Endodermal cell (in vitro differentiated cells): ENCODE data around the gene UBE2G2. TPM values are rescaled to one million over a fixed set of nuclear protein-coding genes. Genes with fewer than 3 reads are reported as not detected.
A peak's percentile ranks its signal among the peaks of the same experiment; 100 is the strongest.

ENCODE experiments used
- DNase-seq: peaks from one replicate; pipeline ENCODE4 v3.0.0-alpha.2; 2017
- H3K27ac ChIP-seq: 2 replicates; pipeline ENCODE4 v1.5.1; 2013; ENCODE audit warnings: mild to moderate bottlenecking, low read depth, low read length, moderate library complexity
- H3K27me3 ChIP-seq: 2 replicates; pipeline ENCODE4 v1.6.1; 2013; ENCODE audit warnings: mild to moderate bottlenecking, low read length, moderate library complexity; ENCODE audit not compliant: insufficient read depth, control insufficient read depth, poor library complexity, severe bottlenecking
- H3K36me3 ChIP-seq: 2 replicates; pipeline ENCODE4 v1.7.0; 2013; ENCODE audit warnings: mild to moderate bottlenecking, low read length, moderate library complexity; ENCODE audit not compliant: control insufficient read depth, insufficient read depth
- H3K4me1 ChIP-seq: one replicate; pipeline ENCODE4 v1.7.0; 2013; ENCODE audit warnings: low read length; ENCODE audit not compliant: control insufficient read depth, insufficient read depth
- H3K4me3 ChIP-seq: 2 replicates; pipeline ENCODE4 v1.5.1; 2013; ENCODE audit warnings: mild to moderate bottlenecking, low read length, moderate library complexity
- H3K9ac ChIP-seq: 2 replicates; pipeline ENCODE4 v1.6.1; 2013; ENCODE audit warnings: mild to moderate bottlenecking, low read length, moderate library complexity; ENCODE audit not compliant: poor library complexity, severe bottlenecking; ENCODE audit errors: extremely low read depth
- H3K9me3 ChIP-seq: 2 replicates; pipeline ENCODE4 v1.6.1; 2013; ENCODE audit warnings: mild to moderate bottlenecking, low read length, moderate library complexity; ENCODE audit not compliant: control insufficient read depth
- H3K27ac Mint-ChIP-seq: 2 replicates; pipeline ENCODE4 v1.8.0; 2020; ENCODE audit warnings: mixed read lengths
- H3K27me3 Mint-ChIP-seq: 2 replicates; pipeline ENCODE4 v1.8.0; 2021; ENCODE audit warnings: mild to moderate bottlenecking, mixed read lengths; ENCODE audit not compliant: insufficient read depth
- H3K36me3 Mint-ChIP-seq: 2 replicates; pipeline ENCODE4 v1.8.0; 2020; ENCODE audit warnings: low read depth, mixed read lengths
- H3K4me1 Mint-ChIP-seq: 2 replicates; pipeline ENCODE4 v1.8.0; 2020; ENCODE audit warnings: mixed read lengths
- H3K4me3 Mint-ChIP-seq: 2 replicates; pipeline ENCODE4 v1.8.0; 2020; ENCODE audit warnings: mild to moderate bottlenecking, moderate library complexity, mixed read lengths
- H3K9me3 Mint-ChIP-seq: 2 replicates; pipeline ENCODE4 v1.8.0; 2020; ENCODE audit warnings: mild to moderate bottlenecking, mixed read lengths
- WGBS, 2 experiments: methylation state at CpG; one replicate each; pipeline versions ENCODE4 v1.1.5 to v1.1.7; 2013; ENCODE audit warnings: missing lambda C conversion rate in 2 of 2, mixed read lengths in 1 of 2; ENCODE audit not compliant: insufficient coverage in 1 of 2, insufficient read length in 1 of 2; 5-methylcytosine and 5-hydroxymethylcytosine counted together
- total RNA-seq, 2 donors: library from RNA; stranded (reverse); fragmentation: NEBNext Ultra II Directional in 1 of 2; extraction: Animal tissue kit (Norgen Biotek cat#: 25700) in 1 of 2; gene quantifications; 2 replicates in 1 of 2; 3 replicates in 1 of 2; pipeline ENCODE4 v1.2.1, GENCODE V29; 2021
- TF ChIP-seq, protein P1 (sequence below): fragments of 200-600 bp; sonication (generic); conservative IDR thresholded peaks from 2 replicates; pipeline ENCODE4 v1.5.0; 2021; ENCODE audit warnings: antibody characterized with exemption, mild to moderate bottlenecking

UBE2G2 gene
- total RNA-seq, 2 donors from 2014 or later, result 84.0 to 84.8 TPM

DNA sequence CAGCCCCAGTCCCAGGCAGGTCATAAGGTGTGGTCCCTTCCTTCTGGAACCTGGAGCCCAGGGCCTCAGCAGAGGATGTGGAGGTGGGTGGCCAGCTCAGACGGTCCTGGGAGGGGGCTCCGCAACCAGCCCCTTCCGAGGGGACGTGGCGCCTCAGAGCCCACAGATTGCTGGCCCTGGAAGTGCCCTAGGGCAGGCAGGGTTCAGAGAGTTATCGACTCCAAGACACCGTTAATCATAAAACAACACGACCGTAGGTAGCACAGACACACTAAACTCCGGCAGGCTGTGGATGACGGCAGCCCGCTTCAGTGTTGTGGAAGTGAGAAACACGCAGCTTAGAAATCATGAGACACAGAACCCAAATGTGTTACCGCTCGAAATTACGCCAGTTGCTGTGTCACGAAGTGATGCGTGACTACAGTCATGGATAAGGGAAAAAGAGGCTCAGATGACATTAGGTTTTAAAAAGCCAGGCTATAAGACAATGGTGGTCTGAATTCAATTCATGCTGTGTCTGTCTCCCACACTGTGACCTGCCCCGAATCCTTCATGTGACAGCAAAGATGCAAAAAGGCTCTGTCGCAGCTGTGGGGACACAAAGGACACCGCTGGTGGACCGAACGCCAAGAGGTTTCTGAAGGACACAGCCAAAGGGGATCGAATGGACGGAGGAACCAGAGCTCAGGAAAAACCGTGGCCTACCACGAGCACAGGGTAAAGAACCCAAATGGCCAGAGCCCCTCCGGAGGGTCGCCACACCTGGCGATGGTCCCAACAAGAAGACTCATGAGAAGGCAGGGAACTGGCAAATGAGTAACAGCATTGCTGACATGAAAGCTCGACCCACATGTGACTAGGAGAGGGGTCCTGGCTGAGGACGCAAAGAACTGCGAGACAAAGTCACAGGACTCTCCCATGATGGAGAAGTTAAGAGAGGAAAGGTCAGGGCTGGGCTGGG lies 17.9 kb upstream of the UBE2G2 start:
- no peak overlapping the region for H3K9ac ChIP-seq
- Mint-ChIP-seq H3K4me3 (peak overlapping the region; percentile 59), H3K27me3 (peaks cover 30% of the 10 kb centered on the region), H3K9me3 (peaks cover 55% of the 10 kb centered on the region), H3K27ac (no peak overlapping the region), H3K4me1 (peaks cover 6% of the 10 kb centered on the region), H3K36me3 (peaks cover 7% of the 10 kb centered on the region)
- no peaks in the 10 kb centered on the region for H3K27me3 ChIP-seq
- H3K9me3 ChIP-seq, result peaks cover 39% of the 10 kb centered on the region
- no peak overlapping the region for H3K27ac ChIP-seq
- WGBS, 2 experiments, result 95 to 96% methylated on average over 30 to 33 of the region's 33 CpGs
- peak overlapping the region; percentile 69 for H3K4me3 ChIP-seq
- TF ChIP-seq, protein P1, sequence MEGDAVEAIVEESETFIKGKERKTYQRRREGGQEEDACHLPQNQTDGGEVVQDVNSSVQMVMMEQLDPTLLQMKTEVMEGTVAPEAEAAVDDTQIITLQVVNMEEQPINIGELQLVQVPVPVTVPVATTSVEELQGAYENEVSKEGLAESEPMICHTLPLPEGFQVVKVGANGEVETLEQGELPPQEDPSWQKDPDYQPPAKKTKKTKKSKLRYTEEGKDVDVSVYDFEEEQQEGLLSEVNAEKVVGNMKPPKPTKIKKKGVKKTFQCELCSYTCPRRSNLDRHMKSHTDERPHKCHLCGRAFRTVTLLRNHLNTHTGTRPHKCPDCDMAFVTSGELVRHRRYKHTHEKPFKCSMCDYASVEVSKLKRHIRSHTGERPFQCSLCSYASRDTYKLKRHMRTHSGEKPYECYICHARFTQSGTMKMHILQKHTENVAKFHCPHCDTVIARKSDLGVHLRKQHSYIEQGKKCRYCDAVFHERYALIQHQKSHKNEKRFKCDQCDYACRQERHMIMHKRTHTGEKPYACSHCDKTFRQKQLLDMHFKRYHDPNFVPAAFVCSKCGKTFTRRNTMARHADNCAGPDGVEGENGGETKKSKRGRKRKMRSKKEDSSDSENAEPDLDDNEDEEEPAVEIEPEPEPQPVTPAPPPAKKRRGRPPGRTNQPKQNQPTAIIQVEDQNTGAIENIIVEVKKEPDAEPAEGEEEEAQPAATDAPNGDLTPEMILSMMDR, result no peak
- DNase-seq, result no peak
- no peaks in the 10 kb centered on the region for H3K4me1 ChIP-seq
- H3K36me3 ChIP-seq, result no peaks in the 10 kb centered on the region

DNA sequence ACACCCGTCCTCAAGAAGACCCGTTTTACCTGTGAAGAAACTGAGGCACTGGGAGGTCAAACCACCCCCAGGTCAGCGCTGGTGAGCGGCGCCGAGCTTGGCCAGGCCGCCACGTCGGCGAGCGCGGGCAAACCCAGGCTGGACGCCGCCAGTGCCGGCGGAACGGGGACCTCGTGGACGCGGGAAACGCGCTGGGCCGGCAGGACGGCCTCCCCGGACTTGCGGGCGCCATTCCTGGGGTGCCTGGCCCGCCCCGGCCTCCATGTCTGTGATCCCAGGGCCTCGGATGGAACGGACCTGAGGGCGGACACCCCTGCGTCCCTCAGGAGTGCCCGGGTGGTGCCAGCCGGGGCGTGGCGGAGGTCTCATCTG lies 17.0 kb upstream of the UBE2G2 start:
- Histone ChIP-seq H3K9ac (peak overlapping the region; percentile 55), H3K27ac (no peak overlapping the region), H3K4me3 (peak overlapping the region; percentile 69), H3K27me3 (no peaks in the 10 kb centered on the region), H3K9me3 (peaks cover 36% of the 10 kb centered on the region), H3K36me3 (no peaks in the 10 kb centered on the region), H3K4me1 (no peaks in the 10 kb centered on the region)
- H3K9me3 Mint-ChIP-seq, result peaks cover 47% of the 10 kb centered on the region
- peaks cover 28% of the 10 kb centered on the region for H3K27me3 Mint-ChIP-seq
- H3K4me3 Mint-ChIP-seq, result peak overlapping the region; percentile 59
- 84 to 93% methylated on average over 23 to 37 of the region's 37 CpGs for WGBS, 2 experiments
- H3K36me3 Mint-ChIP-seq, result peaks cover 7% of the 10 kb centered on the region
- TF ChIP-seq, protein P1, result no peak
- DNase-seq, result no peak
- H3K27ac Mint-ChIP-seq, result no peak overlapping the region
- peaks cover 6% of the 10 kb centered on the region for H3K4me1 Mint-ChIP-seq

DNA sequence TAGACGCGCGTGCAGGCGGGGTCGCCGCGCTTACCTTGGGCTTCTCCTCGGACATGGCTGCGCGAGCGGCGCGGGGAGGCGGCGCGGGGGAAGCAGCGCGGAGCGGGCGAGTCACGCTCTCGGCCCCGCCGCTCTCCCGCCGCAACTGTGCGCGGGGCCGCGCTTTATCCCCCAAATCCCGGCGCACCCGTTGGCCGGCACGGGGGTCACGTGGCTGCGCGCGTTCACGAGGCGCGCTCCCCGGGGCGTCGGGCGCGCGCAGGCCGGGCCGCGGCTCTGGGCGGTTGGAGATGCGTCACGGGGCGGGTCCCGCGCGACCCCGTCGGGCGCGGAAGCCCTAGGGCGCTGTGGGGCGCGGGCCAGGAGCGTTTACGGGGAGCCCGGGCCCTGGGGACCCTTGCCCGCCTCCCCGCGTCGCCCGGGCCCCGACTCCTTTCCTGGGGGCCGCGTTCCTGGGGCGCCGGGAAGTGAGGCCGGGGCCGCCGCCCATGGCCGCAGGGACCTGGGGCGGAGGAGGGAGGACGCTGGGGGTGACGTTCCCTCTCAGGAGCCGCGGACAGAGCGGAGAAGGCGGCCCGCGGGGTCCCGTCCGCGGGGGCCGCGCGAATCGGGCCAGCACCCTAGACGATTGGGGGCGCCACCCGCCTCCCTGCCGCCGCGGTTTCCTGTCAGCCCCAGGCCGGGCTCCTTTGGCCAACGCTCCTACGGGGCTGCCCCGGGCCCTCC lies 16.5 kb upstream of the UBE2G2 start, which contains the start of gene SUMO3:
Gene SUMO3, minus strand, starts transcription at position 149 of the 726 bp plus-strand sequence. Its CDS starts 94 bp downstream, at position 55.
- Mint-ChIP-seq H3K36me3 (peaks cover 9% of the 10 kb centered on the region), H3K27me3 (peaks cover 24% of the 10 kb centered on the region), H3K9me3 (peaks cover 41% of the 10 kb centered on the region), H3K27ac (no peak within 1 kb of the TSS), H3K4me1 (peaks cover 10% of the 10 kb centered on the region), H3K4me3 (peak within 1 kb of the TSS; percentile 59)
- TF ChIP-seq, protein P1, result no peak
- H3K9ac ChIP-seq, result peak within 1 kb of the TSS; percentile 70
- peak within 1 kb of the TSS; percentile 76 for H3K27ac ChIP-seq
- no peaks in the 10 kb centered on the region for H3K27me3 ChIP-seq
- DNase-seq, result peak; percentile 91
- WGBS, 2 experiments, result 3 to 5% methylated on average over 18 to 108 of the region's 108 CpGs
- peak within 1 kb of the TSS; percentile 84 for H3K4me3 ChIP-seq
- H3K9me3 ChIP-seq, result peaks cover 31% of the 10 kb centered on the region
- H3K36me3 ChIP-seq, result peaks cover 4% of the 10 kb centered on the region
- no peaks in the 10 kb centered on the region for H3K4me1 ChIP-seq
